ENCODE results near the gene KIF3B. TPM values are rescaled to one million over a fixed set of nuclear protein-coding genes. Genes with fewer than 3 reads are reported as not detected.

Gene KIF3B
- total RNA-seq, 1 experiment from 2014 or later, result 52.3 TPM

DNA sequence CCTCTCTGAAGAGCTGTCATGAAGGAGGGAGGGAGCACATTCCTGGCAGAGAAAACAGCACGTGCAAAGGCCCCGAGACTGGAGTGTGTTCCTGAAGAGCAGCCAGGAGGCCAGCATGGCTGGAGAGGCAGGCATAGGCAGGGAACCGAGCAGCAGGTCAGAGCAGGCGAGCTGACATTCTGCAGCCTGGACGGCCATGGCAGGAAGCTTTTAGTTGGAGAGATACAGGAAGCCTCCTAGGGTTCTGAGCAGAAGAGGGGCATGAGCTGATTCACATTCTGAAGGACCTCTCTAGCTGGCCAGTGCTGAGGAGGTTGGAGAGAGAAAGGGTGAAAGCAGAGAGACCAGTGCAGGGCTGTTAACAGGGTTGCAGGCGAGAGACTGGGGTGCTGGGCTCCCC, 40.0 kb upstream of the KIF3B start:
- H3K36me3 ChIP-seq (ENCODE audit: low read depth), result no peaks in the 10 kb centered on the region; the same call in 1 of the 2 replicates
- no peaks in the 10 kb centered on the region for H4K20me1 ChIP-seq (ENCODE audit: insufficient read depth)
- ChIA-PET CTCF (no interaction called here), POLR2A (ENCODE audit: unreplicated experiment) (no interaction called here)
- H3K9me3 ChIP-seq (ENCODE audit: insufficient read depth, low read depth), result no peaks in the 10 kb centered on the region
- TSS peak; percentile 62 for BruUV-seq (replicated peaks)
- no peaks in the 10 kb centered on the region for H3K9me2 ChIP-seq (ENCODE audit: insufficient read depth)
- H3F3A ChIP-seq (ENCODE audit: insufficient read depth, low read depth), result peaks cover 13% of the 10 kb centered on the region
- H3K27ac ChIP-seq, result no peak overlapping the region
- DNase-seq, result no peak
- intact Hi-C loops (cut with micrococcal nuclease; ENCODE audit: unreplicated experiment), result no loop called here
- H3K4me1 ChIP-seq (replicated peaks; ENCODE audit: insufficient read depth), result peaks cover 13% of the 10 kb centered on the region
- H3K79me2 ChIP-seq (ENCODE audit: low read depth), result no peaks in the 10 kb centered on the region
- no peak for TF ChIP-seq CTCF (conservative IDR thresholded peaks at IDR 0.05)
- no peak for TF ChIP-seq EZH2 (IDR thresholded peaks at IDR 0.05; ENCODE audit: low read depth)
- H3K27me3 ChIP-seq (ENCODE audit: insufficient read depth, low read depth), result no peaks in the 10 kb centered on the region
- no peak overlapping the region for H3K4me3 ChIP-seq
- H2AFZ ChIP-seq, result no peak overlapping the region
- H3K4me2 ChIP-seq, result no peak overlapping the region

- no peaks in the 10 kb centered on the region for H3K27me3 ChIP-seq (ENCODE audit: insufficient read depth, low read depth)
- H3F3A ChIP-seq (ENCODE audit: insufficient read depth, low read depth), result peaks cover 13% of the 10 kb centered on the region
- no peaks in the 10 kb centered on the region for H3K79me2 ChIP-seq (ENCODE audit: low read depth)
- no peaks in the 10 kb centered on the region for H3K9me2 ChIP-seq (ENCODE audit: insufficient read depth)
- TF ChIP-seq EZH2 (IDR thresholded peaks at IDR 0.05; ENCODE audit: low read depth) (no peak), CTCF (conservative IDR thresholded peaks at IDR 0.05) (no peak)
- no peak overlapping the region for H2AFZ ChIP-seq
- no peaks in the 10 kb centered on the region; the same call in 1 of the 2 replicates for H3K36me3 ChIP-seq (ENCODE audit: low read depth)
- no peaks in the 10 kb centered on the region for H4K20me1 ChIP-seq (ENCODE audit: insufficient read depth)
- CTCF ChIA-PET, result no interaction called here
- no peak for DNase-seq
- peaks cover 13% of the 10 kb centered on the region for H3K4me1 ChIP-seq (replicated peaks; ENCODE audit: insufficient read depth)
- no peak overlapping the region for H3K27ac ChIP-seq
- intact Hi-C loops (cut with micrococcal nuclease; ENCODE audit: unreplicated experiment), result no loop called here
- no TSS peak for BruUV-seq (replicated peaks)
- no peaks in the 10 kb centered on the region for H3K9me3 ChIP-seq (ENCODE audit: insufficient read depth, low read depth)
- H3K4me2 ChIP-seq, result no peak overlapping the region
- POLR2A ChIA-PET (ENCODE audit: unreplicated experiment), result no interaction called here
- H3K4me3 ChIP-seq, result no peak overlapping the region
Observed at GRCh38 chr20:32238483-32239425, 38.7 kb upstream of the KIF3B start.

DNA sequence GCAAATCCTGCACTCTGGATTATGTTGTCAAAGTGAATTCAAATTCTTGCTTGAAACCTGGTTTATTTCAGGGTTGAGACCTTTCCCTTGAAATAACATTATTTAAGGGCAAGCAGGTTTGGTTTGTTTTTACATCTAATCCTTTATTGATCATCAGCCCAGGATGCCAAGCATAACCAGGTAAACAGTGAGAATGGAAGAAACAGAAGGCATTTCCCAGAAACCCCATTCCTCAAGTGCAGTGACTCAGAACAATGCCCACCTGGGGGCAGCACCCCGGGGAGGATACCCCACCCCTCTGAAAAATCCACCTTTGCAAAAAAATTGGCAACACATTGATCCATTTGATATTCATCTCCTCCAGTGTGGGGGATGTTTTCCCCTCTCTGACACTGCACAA, 37.2 kb upstream of the KIF3B start:
- Histone ChIP-seq H2AFZ (no peak overlapping the region), H3K9me3 (ENCODE audit: insufficient read depth, low read depth) (no peaks in the 10 kb centered on the region), H3F3A (ENCODE audit: insufficient read depth, low read depth) (peaks cover 13% of the 10 kb centered on the region), H3K4me2 (peak overlapping the region; percentile 43), H3K9me2 (ENCODE audit: insufficient read depth) (no peaks in the 10 kb centered on the region), H3K27ac (no peak overlapping the region), H3K4me1 (replicated peaks; ENCODE audit: insufficient read depth) (peaks cover 22% of the 10 kb centered on the region), H3K36me3 (ENCODE audit: low read depth) (no peaks in the 10 kb centered on the region; the same call in 1 of the 2 replicates), H3K27me3 (ENCODE audit: insufficient read depth, low read depth) (no peaks in the 10 kb centered on the region), H3K4me3 (no peak overlapping the region), H3K79me2 (ENCODE audit: low read depth) (no peaks in the 10 kb centered on the region), H4K20me1 (ENCODE audit: insufficient read depth) (no peaks in the 10 kb centered on the region)
- TF ChIP-seq CTCF (conservative IDR thresholded peaks at IDR 0.05), result no peak; the same call in 1 of the 2 replicates
- TF ChIP-seq EZH2 (IDR thresholded peaks at IDR 0.05; ENCODE audit: low read depth), result no peak
- DNase-seq, result peak; percentile 16 to 61
- ChIA-PET POLR2A (ENCODE audit: unreplicated experiment) (interaction anchor here (0.5 to 0.6 kb wide), 2 partner anchors 13 to 173 kb away, joined by 7 to 8 read pairs; no protein-coding TSS in a partner anchor), CTCF (interaction anchor here (0.6 kb wide), 1 partner anchor 406 kb away, joined by 3 read pairs; no protein-coding TSS in a partner anchor)
- intact Hi-C loops (cut with micrococcal nuclease; ENCODE audit: unreplicated experiment), result no loop called here
- no TSS peak for BruUV-seq (replicated peaks)
